Lower leg skin (tissue), 4 donors: ENCODE measurements around the gene OGA. TPM values are rescaled to one million over a fixed set of nuclear protein-coding genes. Genes with fewer than 3 reads are reported as not detected.

Experiments
- DNase-seq, 2 donors: peaks; one replicate each; pipeline ENCODE4 v3.0.0-alpha.2; 2019; ENCODE audit warnings: low spot score in 2 of 2
- H3K4me3 ChIP-seq: fragments of 200-600 bp; sonication (generic); 2 replicates; pipeline ENCODE4 v1.5.1; 2017; ENCODE audit warnings: mild to moderate bottlenecking, low read depth; ENCODE audit not compliant: poor library complexity, severe bottlenecking
- POLR2A ChIP-seq, 2 donors: fragments of 450-650 bp; IDR thresholded peaks; one replicate each; pipeline ENCODE4 v1.6.1; 2016 to 2017; ENCODE audit warnings: antibody characterized with exemption in 2 of 2, mild to moderate bottlenecking in 1 of 2, moderate library complexity in 1 of 2
- WGBS, 2 donors: methylation state at CpG; one replicate each; pipeline ENCODE4 v1.1.5; 2018; 5-methylcytosine and 5-hydroxymethylcytosine counted together
- intact Hi-C: fragments of 100-400 bp; cut with DNase I; formaldehyde crosslinking; loops from one replicate; pipeline ENCODE4 v1.15.0; 2023; ENCODE audit warnings: low total_unique reads
- total RNA-seq, 4 donors: library from RNA; depleted of rRNA; stranded (reverse); fragments of >200 nt; gene quantifications; one replicate each; pipeline ENCODE4 v1.1.0, GENCODE V29; 2016
- TF ChIP-seq, protein P1 (sequence below), 3 donors: fragments of 450-650 bp; IDR thresholded peaks; one replicate each; pipeline ENCODE4 v1.5.1; 2016; ENCODE audit warnings: antibody characterized with exemption in 3 of 3, mild to moderate bottlenecking in 3 of 3, moderate library complexity in 2 of 3

Gene OGA
- total RNA-seq, 4 donors from 2014 or later = 72.2 to 188 (median 116) TPM

DNA sequence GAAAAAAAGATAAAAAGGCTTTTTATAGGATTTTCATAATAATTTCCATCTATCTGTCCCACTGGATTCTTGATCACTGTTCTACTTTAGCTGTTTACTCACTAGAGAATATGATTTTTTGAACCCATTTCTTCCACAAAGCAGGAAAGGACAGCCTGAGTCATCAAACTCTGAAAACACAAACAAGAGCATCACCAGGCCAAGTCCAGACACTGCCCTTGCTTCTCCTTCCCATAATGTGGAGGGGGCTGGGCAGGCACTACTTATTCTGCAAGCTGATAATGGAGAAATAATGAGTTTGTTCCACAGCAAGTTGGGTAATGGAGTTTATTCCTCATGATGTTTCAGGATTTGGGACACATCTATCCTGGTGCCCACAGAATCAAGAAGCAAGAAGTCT lies 38.4 kb upstream of the OGA start:
- no peak for TF ChIP-seq POLR2A (IDR thresholded peaks at IDR 0.05)
- TF ChIP-seq, protein P1, sequence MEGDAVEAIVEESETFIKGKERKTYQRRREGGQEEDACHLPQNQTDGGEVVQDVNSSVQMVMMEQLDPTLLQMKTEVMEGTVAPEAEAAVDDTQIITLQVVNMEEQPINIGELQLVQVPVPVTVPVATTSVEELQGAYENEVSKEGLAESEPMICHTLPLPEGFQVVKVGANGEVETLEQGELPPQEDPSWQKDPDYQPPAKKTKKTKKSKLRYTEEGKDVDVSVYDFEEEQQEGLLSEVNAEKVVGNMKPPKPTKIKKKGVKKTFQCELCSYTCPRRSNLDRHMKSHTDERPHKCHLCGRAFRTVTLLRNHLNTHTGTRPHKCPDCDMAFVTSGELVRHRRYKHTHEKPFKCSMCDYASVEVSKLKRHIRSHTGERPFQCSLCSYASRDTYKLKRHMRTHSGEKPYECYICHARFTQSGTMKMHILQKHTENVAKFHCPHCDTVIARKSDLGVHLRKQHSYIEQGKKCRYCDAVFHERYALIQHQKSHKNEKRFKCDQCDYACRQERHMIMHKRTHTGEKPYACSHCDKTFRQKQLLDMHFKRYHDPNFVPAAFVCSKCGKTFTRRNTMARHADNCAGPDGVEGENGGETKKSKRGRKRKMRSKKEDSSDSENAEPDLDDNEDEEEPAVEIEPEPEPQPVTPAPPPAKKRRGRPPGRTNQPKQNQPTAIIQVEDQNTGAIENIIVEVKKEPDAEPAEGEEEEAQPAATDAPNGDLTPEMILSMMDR (IDR thresholded peaks at IDR 0.05) = no peak
- peak in 1 of 2 donors; percentile 10 for DNase-seq
- intact Hi-C loops = no loop called here
- H3K4me3 ChIP-seq = no peak overlapping the region

- TF ChIP-seq, protein P1 (IDR thresholded peaks at IDR 0.05) = no peak
- TF ChIP-seq POLR2A (IDR thresholded peaks at IDR 0.05) = no peak
- WGBS, 2 donors = 78 to 79% methylated on average over 4 of the region's 4 CpGs
- intact Hi-C loops = no loop called here
Observed at GRCh38 chr10:101851411-101852116, 33.3 kb upstream of the OGA start.

DNA sequence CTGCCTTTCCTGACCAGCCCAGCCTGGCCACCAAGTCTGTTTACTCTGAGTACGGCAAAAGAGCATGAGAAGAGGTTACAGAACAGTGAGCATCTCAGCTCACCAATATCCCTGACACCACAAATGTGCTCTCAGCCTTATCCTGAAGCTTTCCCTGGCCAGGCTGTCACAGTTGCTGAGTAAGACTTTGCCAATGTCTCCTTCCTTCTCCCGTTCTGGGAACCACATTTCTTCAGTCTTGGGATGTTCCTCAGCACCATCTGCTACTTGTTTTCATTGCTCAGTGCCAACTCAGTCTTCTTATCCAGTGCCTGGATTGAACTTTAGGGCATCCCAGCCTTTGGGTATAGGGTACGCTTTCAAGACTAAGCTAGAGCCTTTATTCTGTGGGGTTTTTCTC lies 32.5 kb upstream of the OGA start:
- WGBS, 2 donors = 91 to 92% methylated on average over 3 of the region's 3 CpGs
- intact Hi-C loops = no loop called here
- DNase-seq = no peak
- no peak overlapping the region for H3K4me3 ChIP-seq
- TF ChIP-seq POLR2A (IDR thresholded peaks at IDR 0.05) = no peak
- TF ChIP-seq, protein P1 (IDR thresholded peaks at IDR 0.05) = no peak

More at GRCh38 chr10:101851411-101852116, 33.3 kb upstream of the OGA start:
- H3K4me3 ChIP-seq = no peak overlapping the region
- no peak for DNase-seq

DNA sequence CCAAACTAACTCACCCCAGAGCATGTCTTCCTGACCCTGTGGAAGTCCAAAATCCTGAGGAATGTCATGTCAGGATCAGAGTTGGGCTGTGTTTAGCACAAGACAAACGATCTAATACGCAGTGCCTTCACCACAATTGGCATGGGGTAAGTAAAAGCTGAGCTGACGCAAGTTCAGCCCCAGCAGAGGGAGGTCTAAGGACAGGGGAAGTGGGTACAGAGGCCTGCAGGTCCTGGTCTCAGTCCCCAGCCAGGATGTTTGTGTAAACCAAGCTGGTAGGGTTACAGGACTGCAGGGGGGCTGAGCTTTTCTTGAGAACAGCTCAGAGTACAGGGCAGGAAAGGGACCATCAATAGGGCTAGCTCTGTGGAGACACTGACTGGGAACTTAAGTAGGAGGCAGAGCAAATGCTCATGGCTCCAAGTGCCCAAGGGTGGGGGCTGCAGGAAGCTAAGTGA lies 30.7 kb upstream of the OGA start:
- peak in 1 of 2 donors; percentile 70 for DNase-seq
- no peak overlapping the region for H3K4me3 ChIP-seq
- 66 to 73% methylated on average over 3 of the region's 3 CpGs for WGBS, 2 donors
- intact Hi-C loops = loop anchor here (10.0 kb wide), 1 partner anchor 156 kb away; no protein-coding TSS in a partner anchor
- TF ChIP-seq POLR2A (IDR thresholded peaks at IDR 0.05) = no peak
- TF ChIP-seq, protein P1 (IDR thresholded peaks at IDR 0.05) = no peak

DNA sequence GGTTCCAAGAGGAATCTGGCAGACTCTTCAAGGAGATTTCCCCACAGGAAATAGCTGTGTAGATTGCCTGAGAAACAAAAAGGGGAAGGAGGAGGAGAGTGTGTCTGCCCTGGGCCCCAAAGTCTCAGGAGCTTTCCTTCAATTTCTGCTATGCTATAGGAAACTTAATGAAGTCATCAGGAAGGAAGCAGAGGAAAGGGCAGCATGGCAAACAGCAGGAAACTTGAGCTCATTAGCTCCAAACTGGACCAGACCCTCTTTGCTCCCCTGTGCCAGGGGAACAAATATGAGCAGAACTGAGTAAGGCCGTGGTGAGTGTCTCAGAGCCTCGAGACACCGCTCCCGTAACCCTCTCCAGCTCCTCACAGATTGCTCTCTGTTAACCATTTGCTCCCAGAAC lies 30.2 kb upstream of the OGA start:
- WGBS, 2 donors = 65 to 67% methylated on average over 4 of the region's 4 CpGs
- intact Hi-C loops = loop anchor here (10.0 kb wide), 1 partner anchor 156 kb away; no protein-coding TSS in a partner anchor
- no peak for TF ChIP-seq POLR2A (IDR thresholded peaks at IDR 0.05)
- TF ChIP-seq, protein P1 (IDR thresholded peaks at IDR 0.05) = no peak
- peak in 1 of 2 donors; percentile 52 for DNase-seq
- H3K4me3 ChIP-seq = no peak overlapping the region
